Panc1 (cell line): Measurements from ENCODE around the gene GSG1. TPM values are rescaled to one million over a fixed set of nuclear protein-coding genes. Genes with fewer than 3 reads are reported as not detected.

Experiments used
- ATAC-seq: fragments of 200-7000 bp; cut with Tn5 transposase; 2 replicates; pipeline ENCODE4 v1.9.1; 2020; ENCODE audit warnings: mild to moderate bottlenecking, moderate library complexity
- BruUV-seq: library from RNA; stranded (reverse); fragments of 400-500 nt; replicated peaks from 2 replicates; lab custom pipeline; 2021; lab: Mats Ljungman, UMichigan
- CTCF ChIA-PET: fragments of 300-600 bp; sonication (Branson Sonifier 250); formaldehyde crosslinking; loops from one replicate; lab custom pipeline; 2022; ENCODE audit warnings: antibody characterized with exemption; lab: Charles Lee
- POLR2A ChIA-PET: fragments of 300-600 bp; sonication (Branson Sonifier 250); formaldehyde crosslinking; loops from one replicate; lab custom pipeline; 2022; ENCODE audit warnings: antibody characterized with exemption; lab: Charles Lee
- DNase-seq: peaks from one replicate; pipeline ENCODE4 v3.0.0-alpha.2; 2010; ENCODE audit warnings: low read depth, low spot score
- H3K27ac ChIP-seq: 2 replicates; pipeline ENCODE4 v1.5.1; 2011; ENCODE audit warnings: mild to moderate bottlenecking, low read length, inconsistent platforms
- H3K27me3 ChIP-seq: fragments of 200-500 bp; sonication (Bioruptor generic); 2 replicates; pipeline ENCODE4 v1.6.0; 2014; ENCODE audit warnings: low read length, inconsistent platforms; ENCODE audit not compliant: control insufficient read depth, insufficient read depth
- H3K36me3 ChIP-seq: fragments of 200-500 bp; sonication (Bioruptor generic); 2 replicates; pipeline ENCODE4 v1.5.1; 2014; ENCODE audit warnings: inconsistent platforms, mild to moderate bottlenecking, low read length, moderate library complexity; ENCODE audit not compliant: control insufficient read depth, insufficient read depth
- H3K4me1 ChIP-seq: 2 replicates; pipeline ENCODE4 v1.5.1; 2011; ENCODE audit warnings: inconsistent platforms, mild to moderate bottlenecking, low read length, moderate library complexity; ENCODE audit not compliant: control insufficient read depth, insufficient read depth
- H3K4me3 ChIP-seq, 2 experiments: 2 replicates each; pipeline ENCODE4 v1.5.1; 2011 to 2012; ENCODE audit warnings: low read depth in 2 of 2, low read length in 2 of 2, mild to moderate bottlenecking in 2 of 2, inconsistent platforms in 1 of 2, moderate library complexity in 1 of 2
- H3K9me3 ChIP-seq: fragments of 200-500 bp; sonication (Bioruptor generic); 2 replicates; pipeline ENCODE4 v1.5.1; 2014; ENCODE audit warnings: low read depth, mild to moderate bottlenecking, inconsistent platforms, low read length, moderate library complexity; ENCODE audit not compliant: control insufficient read depth, insufficient read depth
- POLR2AphosphoS5 ChIP-seq: IDR thresholded peaks from 2 replicates; pipeline ENCODE4 v1.6.1; 2012; ENCODE audit warnings: mild to moderate bottlenecking, low read depth, low read length, moderate library complexity
- SIN3A ChIP-seq: IDR thresholded peaks from 2 replicates; pipeline ENCODE4 v1.6.1; 2012; ENCODE audit warnings: low read depth, mild to moderate bottlenecking, low read length, moderate library complexity, borderline replicate concordance; ENCODE audit not compliant: insufficient read depth
- TCF7L2 ChIP-seq: IDR thresholded peaks from 2 replicates; pipeline ENCODE4 v1.6.1; 2011; ENCODE audit warnings: mild to moderate bottlenecking, low read depth, low read length, inconsistent platforms
- in situ Hi-C: cut with HindIII; loops from 2 replicates; pipeline ENCODE4 v1.10.0; 2016; ENCODE audit warnings: low sequenced_read_pairs, low pct_unique_long_range_greater_than_20kb
- intact Hi-C: fragments of 100-400 bp; cut with micrococcal nuclease; formaldehyde crosslinking; loops from one replicate; pipeline ENCODE4 v1.10.0; 2022; ENCODE audit not compliant: unreplicated experiment
- total RNA-seq: library from RNA; stranded (reverse); gene quantifications from one replicate; pipeline ENCODE4 v1.2.1, GENCODE V29; 2021; ENCODE audit not compliant: unreplicated experiment
- TF ChIP-seq, protein P1 (sequence below): fragments of 450-650 bp; IDR thresholded peaks from 2 replicates; pipeline ENCODE4 v1.5.1; 2017; ENCODE audit warnings: mild to moderate bottlenecking
- TF ChIP-seq, protein P2 (sequence below), 2 experiments: IDR thresholded peaks; 2 replicates each; pipeline ENCODE4 v1.6.1; 2011 to 2012; ENCODE audit warnings: low read depth in 2 of 2, control low read depth in 1 of 2, low read length in 1 of 2, mild to moderate bottlenecking in 1 of 2, moderate library complexity in 1 of 2; ENCODE audit not compliant: insufficient read depth in 1 of 2

Gene GSG1
- total RNA-seq, 1 experiment from 2014 or later: not detected

DNA sequence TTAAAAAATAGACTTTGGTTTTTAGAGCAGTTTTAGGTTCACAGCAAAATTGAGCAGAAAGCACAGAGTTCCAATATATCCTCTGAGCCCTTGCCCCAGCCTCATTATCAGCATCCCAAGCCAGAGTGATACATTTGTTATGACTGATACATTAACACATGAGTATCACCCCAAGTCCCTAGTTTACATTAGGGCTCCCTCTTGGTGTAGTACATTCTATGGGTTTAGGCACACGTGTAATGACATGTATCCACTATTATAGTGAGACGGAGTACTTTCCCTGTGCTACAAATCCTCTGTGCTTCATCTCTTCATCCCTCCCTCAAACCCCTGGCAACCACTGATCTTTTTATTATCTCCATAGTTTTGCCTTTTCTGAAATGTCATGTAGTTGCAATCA lies 22.5 kb upstream of the GSG1 start:
- POLR2A ChIA-PET: no interaction called here
- H3K4me1 ChIP-seq: peaks cover 22% of the 10 kb centered on the region
- no peaks in the 10 kb centered on the region for H3K27me3 ChIP-seq
- intact Hi-C loops (no loop called here), in situ Hi-C loops (no loop called here)
- H3K9me3 ChIP-seq: no peaks in the 10 kb centered on the region
- TF ChIP-seq TCF7L2: no peak
- TF ChIP-seq, protein P1, sequence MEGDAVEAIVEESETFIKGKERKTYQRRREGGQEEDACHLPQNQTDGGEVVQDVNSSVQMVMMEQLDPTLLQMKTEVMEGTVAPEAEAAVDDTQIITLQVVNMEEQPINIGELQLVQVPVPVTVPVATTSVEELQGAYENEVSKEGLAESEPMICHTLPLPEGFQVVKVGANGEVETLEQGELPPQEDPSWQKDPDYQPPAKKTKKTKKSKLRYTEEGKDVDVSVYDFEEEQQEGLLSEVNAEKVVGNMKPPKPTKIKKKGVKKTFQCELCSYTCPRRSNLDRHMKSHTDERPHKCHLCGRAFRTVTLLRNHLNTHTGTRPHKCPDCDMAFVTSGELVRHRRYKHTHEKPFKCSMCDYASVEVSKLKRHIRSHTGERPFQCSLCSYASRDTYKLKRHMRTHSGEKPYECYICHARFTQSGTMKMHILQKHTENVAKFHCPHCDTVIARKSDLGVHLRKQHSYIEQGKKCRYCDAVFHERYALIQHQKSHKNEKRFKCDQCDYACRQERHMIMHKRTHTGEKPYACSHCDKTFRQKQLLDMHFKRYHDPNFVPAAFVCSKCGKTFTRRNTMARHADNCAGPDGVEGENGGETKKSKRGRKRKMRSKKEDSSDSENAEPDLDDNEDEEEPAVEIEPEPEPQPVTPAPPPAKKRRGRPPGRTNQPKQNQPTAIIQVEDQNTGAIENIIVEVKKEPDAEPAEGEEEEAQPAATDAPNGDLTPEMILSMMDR: no peak
- no peak for TF ChIP-seq SIN3A
- TF ChIP-seq POLR2AphosphoS5: no peak
- TF ChIP-seq, protein P2, sequence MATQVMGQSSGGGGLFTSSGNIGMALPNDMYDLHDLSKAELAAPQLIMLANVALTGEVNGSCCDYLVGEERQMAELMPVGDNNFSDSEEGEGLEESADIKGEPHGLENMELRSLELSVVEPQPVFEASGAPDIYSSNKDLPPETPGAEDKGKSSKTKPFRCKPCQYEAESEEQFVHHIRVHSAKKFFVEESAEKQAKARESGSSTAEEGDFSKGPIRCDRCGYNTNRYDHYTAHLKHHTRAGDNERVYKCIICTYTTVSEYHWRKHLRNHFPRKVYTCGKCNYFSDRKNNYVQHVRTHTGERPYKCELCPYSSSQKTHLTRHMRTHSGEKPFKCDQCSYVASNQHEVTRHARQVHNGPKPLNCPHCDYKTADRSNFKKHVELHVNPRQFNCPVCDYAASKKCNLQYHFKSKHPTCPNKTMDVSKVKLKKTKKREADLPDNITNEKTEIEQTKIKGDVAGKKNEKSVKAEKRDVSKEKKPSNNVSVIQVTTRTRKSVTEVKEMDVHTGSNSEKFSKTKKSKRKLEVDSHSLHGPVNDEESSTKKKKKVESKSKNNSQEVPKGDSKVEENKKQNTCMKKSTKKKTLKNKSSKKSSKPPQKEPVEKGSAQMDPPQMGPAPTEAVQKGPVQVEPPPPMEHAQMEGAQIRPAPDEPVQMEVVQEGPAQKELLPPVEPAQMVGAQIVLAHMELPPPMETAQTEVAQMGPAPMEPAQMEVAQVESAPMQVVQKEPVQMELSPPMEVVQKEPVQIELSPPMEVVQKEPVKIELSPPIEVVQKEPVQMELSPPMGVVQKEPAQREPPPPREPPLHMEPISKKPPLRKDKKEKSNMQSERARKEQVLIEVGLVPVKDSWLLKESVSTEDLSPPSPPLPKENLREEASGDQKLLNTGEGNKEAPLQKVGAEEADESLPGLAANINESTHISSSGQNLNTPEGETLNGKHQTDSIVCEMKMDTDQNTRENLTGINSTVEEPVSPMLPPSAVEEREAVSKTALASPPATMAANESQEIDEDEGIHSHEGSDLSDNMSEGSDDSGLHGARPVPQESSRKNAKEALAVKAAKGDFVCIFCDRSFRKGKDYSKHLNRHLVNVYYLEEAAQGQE (IDR thresholded peaks at IDR 0.05; ENCODE audit: insufficient read depth in 1 of 2, low read depth in 2 of 2, low read length in 1 of 2): no peak
- CTCF ChIA-PET: no interaction called here
- peak overlapping the region; percentile 29; the same call in 1 of the 2 replicates for H3K27ac ChIP-seq
- H3K36me3 ChIP-seq: no peaks in the 10 kb centered on the region
- no TSS peak for BruUV-seq
- ATAC-seq: no peak
- no peak overlapping the region for H3K4me3 ChIP-seq
- no peak for DNase-seq

DNA sequence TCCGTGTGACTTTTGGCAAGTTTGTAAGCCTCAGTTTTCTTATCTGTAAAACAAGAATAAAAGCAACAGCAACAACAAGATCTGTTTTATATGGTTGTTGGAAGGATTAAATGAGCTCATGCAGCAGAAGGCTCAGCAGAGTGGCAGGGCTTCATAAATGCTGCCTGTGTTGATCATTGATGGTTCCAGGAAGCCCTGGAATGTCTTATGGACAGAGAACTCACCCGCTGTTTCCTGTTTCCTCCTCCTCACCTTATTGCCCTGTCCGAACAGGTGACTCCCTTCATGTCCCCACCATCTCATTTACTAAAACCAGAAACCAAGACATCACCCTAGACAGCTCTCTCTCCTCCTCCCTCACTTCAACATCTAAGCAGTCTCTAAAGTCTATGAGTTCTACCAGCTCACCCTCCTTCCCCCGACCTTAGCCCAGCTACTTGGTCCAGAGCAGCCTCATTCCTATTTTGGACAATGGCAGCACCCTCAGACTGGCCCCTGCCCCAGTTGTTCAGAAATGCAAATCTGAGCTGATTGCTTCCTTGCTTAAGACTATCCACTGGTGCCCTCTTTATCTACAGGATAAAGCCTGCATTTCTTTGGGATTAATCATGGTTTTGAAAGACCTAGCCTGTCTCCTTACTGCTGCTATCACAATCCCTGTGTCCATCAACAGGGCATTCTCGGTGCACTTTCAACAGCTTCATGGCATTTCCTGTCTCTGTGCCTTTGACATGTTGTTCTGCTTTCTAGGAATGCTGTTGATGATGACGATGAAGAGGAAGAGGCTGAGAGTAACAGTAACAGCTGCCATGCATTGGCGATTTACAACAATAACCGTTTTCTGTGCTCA lies 21.4 kb upstream of the GSG1 start:
- ChIA-PET POLR2A (no interaction called here), CTCF (no interaction called here)
- Histone ChIP-seq H3K27me3 (no peaks in the 10 kb centered on the region), H3K4me3 (no peak overlapping the region), H3K9me3 (no peaks in the 10 kb centered on the region), H3K4me1 (peaks cover 22% of the 10 kb centered on the region), H3K36me3 (no peaks in the 10 kb centered on the region), H3K27ac (peak overlapping the region; percentile 34; the same call in 1 of the 2 replicates)
- no peak for ATAC-seq
- intact Hi-C loops: no loop called here
- no peak for TF ChIP-seq POLR2AphosphoS5
- TF ChIP-seq SIN3A: no peak
- TF ChIP-seq, protein P1: no peak
- TF ChIP-seq, protein P2 (IDR thresholded peaks at IDR 0.05; ENCODE audit: insufficient read depth in 1 of 2, low read depth in 2 of 2, low read length in 1 of 2): no peak
- TF ChIP-seq TCF7L2: no peak
- no TSS peak for BruUV-seq
- DNase-seq: no peak
- in situ Hi-C loops: no loop called here
